Superior temporal gyrus (tissue), 1 donor: ENCODE data around the gene TLE4.

Experiments used
- DNase-seq: peaks from one replicate; pipeline ENCODE4 v3.0.0-alpha.2; 2016; ENCODE audit errors: extremely low spot score

Gene TLE4

GRCh38 chr9:79664375-79664831 is 92.6 kb downstream of the TLE4 start:
- DNase-seq, result no peak

- no peak for DNase-seq
Observed at GRCh38 chr9:79665369-79665768, 93.6 kb downstream of the TLE4 start.

DNA sequence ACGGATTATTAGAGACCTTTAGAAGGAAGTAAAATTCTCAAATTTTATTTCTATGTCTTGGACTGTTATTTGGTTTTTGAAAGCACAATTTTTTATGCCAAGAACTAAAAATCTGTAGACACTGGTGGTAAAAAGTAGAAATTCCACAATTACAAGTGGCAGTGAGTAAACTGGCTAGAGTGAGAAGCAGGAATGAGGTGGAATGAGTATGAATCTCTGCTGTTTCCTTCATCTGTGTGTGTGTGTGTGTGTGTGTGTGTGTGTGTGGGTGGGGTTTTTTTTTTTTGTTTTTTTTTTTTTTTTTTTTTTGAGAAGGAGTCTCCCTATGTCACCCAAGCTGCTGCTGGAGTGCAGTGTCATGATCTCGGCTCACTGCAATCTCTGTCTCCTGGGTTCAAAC is 94.2 kb downstream of the TLE4 start:
- DNase-seq, result no peak

- DNase-seq, result no peak
Observed at GRCh38 chr9:79667120-79667519, 95.4 kb downstream of the TLE4 start.

DNA sequence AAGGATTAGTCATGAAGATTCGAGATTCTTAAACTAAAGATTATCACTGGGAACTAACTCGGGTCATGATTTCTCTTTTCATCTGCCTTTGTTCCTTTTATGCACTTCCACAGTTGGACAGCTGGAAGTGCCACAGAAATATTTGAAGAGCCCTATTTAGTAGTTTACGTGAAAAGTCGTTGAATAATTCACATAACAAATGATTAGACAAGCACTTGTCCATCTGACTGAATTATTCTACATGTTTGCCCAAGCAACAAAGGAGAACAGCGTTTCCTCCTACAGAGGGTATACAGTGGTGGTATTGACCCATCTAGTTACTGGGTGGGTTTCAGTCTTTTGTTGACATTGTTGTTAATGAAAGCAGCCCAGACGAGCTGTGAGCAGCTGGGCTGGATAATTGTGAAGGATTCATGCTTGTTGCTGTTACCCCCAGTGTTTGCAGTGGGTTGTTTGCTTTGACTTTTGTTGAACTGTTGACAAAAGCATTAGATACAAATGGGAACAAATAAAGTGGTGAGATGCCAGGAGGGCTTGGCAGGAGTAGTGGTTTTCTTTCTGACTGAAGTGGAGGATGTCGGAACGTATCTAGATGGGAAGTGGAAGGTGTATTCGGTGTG is 96.2 kb downstream of the TLE4 start:
- no peak for DNase-seq

DNA sequence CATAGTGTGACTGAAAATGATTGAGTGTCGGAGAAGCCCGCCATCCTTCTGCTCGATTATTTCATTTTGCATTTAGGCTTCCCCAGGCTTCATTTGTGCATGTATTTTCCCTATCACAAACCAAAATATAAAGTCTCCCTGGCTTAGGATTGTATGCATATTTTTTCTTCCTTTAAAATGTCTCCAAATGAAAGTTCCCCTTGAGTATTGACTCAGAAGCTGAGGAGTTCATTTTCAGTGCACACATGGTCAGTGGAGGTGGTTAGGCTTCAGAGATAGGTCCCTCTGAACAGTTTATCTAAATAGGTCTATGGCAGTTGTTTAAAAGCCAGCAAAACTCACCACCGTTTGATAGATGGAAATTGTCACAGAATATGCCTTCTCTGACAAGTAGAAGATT is 97.2 kb downstream of the TLE4 start:
- DNase-seq, result no peak

- no peak for DNase-seq
Observed at GRCh38 chr9:79670269-79670961, 98.7 kb downstream of the TLE4 start.

DNA sequence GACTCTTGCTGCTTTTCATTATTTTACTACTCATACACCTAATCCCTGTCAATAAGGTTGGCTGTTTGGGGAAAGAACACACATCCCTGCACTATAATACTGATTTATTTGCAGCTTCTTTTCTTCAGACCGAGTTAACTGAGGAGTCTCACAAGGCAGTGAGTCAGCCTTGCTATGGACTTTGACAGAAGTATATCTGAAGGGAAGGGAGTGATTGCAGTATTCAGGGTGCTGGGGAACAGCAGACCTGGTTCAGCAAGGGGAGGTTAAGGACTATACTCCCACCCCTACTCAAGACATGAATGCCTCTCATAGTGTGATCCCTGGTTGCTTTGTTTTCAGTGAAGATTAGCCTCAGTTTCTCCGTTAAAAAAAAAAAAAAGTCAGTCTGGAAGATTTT is 99.8 kb downstream of the TLE4 start:
- no peak for DNase-seq

GRCh38 chr9:79672236-79672635 is 100.5 kb downstream of the TLE4 start:
- no peak for DNase-seq

- DNase-seq, result no peak
Observed at GRCh38 chr9:79672891-79673290, 101.1 kb downstream of the TLE4 start.

DNA sequence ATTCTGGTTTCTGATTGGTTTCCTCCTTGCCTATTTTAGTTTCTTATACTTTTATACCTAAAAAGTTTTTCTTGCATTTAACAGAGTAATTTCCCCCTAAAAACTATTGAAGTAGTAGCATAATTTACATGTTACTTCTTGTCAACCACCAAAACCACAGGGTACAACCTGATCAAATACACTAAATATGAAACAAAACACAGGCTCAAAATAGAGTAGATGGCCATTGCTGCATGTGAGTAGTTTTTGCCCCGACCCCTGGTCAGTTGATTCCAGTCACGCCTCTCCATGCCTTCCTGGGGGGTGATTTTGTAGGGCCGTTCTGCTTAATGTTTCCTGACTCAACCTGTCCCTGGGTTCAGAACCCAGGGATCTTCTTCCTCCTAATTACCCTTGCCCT is 101.8 kb downstream of the TLE4 start:
- DNase-seq, result no peak

GRCh38 chr9:79674052-79674777 is 102.5 kb downstream of the TLE4 start:
- DNase-seq, result no peak

DNA sequence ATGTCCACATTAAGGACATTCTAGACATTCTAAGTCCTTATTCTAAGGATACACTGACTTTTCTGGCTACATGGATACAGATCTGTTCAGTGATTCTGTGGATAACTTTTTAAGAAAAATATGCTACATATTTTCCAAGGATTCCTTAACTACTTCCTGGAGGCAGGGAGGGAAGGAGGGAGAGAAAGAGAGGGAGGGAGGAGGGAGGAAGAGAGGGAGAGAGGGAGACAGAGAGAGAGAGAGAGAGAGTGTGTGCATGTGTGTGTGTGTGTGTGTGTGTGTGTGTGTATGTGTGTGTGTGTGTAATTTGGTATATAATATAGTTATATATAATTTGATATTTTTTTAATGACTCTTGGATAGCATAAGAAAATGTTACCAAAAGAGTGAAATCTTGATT is 109.8 kb downstream of the TLE4 start:
- no peak for DNase-seq

GRCh38 chr9:79682076-79682736 is 110.4 kb downstream of the TLE4 start:
- no peak for DNase-seq

DNA sequence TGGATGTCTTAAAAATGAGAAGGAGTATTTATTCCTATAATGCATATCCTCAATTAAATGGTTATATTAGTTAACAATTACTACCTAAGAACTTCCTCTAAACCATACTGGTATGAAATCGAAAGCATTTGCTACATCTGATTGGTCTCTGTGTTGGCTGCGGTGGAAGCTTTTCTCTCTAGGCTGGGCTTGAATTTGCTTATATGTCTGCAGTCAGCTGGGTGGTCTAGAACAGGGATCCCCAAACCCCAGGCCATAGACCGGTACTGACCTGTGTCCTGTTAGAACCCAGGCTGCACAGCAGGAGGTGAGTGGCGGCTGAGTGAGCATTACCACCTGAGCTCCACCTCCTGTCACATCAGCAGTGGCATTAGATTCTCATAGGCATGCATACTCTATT is 112.3 kb downstream of the TLE4 start:
- no peak for DNase-seq

GRCh38 chr9:79684711-79685575 is 113.2 kb downstream of the TLE4 start:
- no peak for DNase-seq

- no peak for DNase-seq
Observed at GRCh38 chr9:79685577-79685976, 113.8 kb downstream of the TLE4 start.

- DNase-seq, result no peak
Observed at GRCh38 chr9:79686381-79687130, 114.8 kb downstream of the TLE4 start.

GRCh38 chr9:79687131-79687447 is 115.3 kb downstream of the TLE4 start:
- DNase-seq, result no peak

DNA sequence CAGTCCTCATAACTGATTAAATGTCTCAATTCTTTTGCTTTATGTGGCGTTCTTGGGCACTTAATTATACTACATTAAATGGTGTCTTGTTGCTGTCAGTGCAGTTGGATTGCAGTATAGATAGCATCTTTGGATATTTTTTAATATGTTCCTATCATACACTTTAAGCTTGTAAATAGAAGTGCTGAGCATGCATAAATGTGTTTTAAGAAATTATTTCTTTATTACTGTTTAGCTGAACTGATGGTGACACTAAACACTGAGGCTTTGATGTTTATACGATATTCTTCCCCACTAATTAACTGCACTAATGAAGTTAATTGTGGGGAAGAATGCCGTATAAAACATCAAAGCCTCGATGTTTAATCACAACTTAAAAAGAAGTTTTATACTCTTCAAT is 116.6 kb downstream of the TLE4 start:
- no peak for DNase-seq

DNA sequence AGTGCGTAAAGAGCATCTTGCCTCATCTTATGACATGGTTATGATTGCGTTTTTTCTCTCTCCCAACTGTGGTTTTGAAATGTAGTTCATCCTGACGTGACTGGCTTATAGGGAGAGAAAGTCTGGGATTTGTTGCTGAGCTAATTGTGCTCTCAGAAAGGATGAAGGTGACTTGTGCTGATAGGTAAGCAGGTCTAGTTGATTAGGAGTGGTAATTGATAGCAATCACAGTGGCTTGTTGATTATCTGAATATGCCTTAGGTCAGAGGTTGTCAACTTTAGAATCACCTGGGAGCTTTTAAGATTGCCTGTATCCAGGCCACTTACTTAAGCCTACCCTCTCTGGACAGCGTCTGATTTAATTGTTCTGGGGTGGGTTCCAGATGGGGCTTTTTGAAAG is 117.8 kb downstream of the TLE4 start:
- no peak for DNase-seq
